OCI-LY3 (cell line): ENCODE measurements around the gene LZTFL1.

ENCODE experiments used
- H2AFZ ChIP-seq: fragments of 200-600, 300-600 bp; shearing (Covaris generic); 2 replicates; pipeline ENCODE4 v1.6.0; 2014; ENCODE audit warnings: antibody characterized with exemption, low read depth, low read length
- H3K27ac ChIP-seq: fragments of 200-600, 300-600 bp; sonication (generic); 2 replicates; pipeline ENCODE4 v1.5.1; 2014; ENCODE audit warnings: mild to moderate bottlenecking, low read length, moderate library complexity, mixed read lengths
- H3K27me3 ChIP-seq: fragments of 200-600, 300-600 bp; sonication (generic); 2 replicates; pipeline ENCODE4 v1.6.1; 2014; ENCODE audit warnings: low read depth, low read length, mixed read lengths
- H3K36me3 ChIP-seq: fragments of 200-600, 300-600 bp; sonication (generic); replicated peaks from 2 replicates; pipeline ENCODE3; 2014; ENCODE audit warnings: low read depth, low read length, mixed read lengths
- H3K4me1 ChIP-seq: fragments of 300-600, 200-600 bp; sonication (generic); 2 replicates; pipeline ENCODE4 v1.6.1; 2014; ENCODE audit warnings: low read length, mixed read lengths
- H3K4me2 ChIP-seq: fragments of 200-600, 300-600 bp; sonication (generic); 2 replicates; pipeline ENCODE4 v1.6.1; 2014; ENCODE audit warnings: low read length, mixed read lengths
- H3K4me3 ChIP-seq: fragments of 300-600, 200-600 bp; sonication (generic); 2 replicates; pipeline ENCODE4 v1.5.1; 2014; ENCODE audit warnings: antibody characterized with exemption, mild to moderate bottlenecking, low read length, moderate library complexity
- H3K79me2 ChIP-seq: fragments of 300-600, 200-600 bp; shearing (Covaris generic); 2 replicates; pipeline ENCODE4 v1.6.1; 2014; ENCODE audit warnings: mild to moderate bottlenecking, low read length, mixed read lengths
- H3K9ac ChIP-seq: fragments of 300-600, 200-600 bp; shearing (Covaris generic); 2 replicates; pipeline ENCODE4 v1.6.0; 2014; ENCODE audit warnings: mild to moderate bottlenecking, low read length, moderate library complexity
- H3K9me3 ChIP-seq: fragments of 200-600, 300-600 bp; shearing (Covaris generic); 2 replicates; pipeline ENCODE4 v1.6.1; 2014; ENCODE audit warnings: low read length, mixed read lengths; ENCODE audit not compliant: insufficient read depth
- H4K20me1 ChIP-seq: fragments of 200-600, 300-600 bp; sonication (generic); 2 replicates; pipeline ENCODE4 v1.6.1; 2016; ENCODE audit warnings: low read length, mixed read lengths; ENCODE audit not compliant: insufficient read depth
- EZH2phosphoT487 ChIP-seq: fragments of 200-600 bp; shearing (Covaris generic); IDR thresholded peaks from 2 replicates; pipeline ENCODE4 v1.6.1; 2018; ENCODE audit warnings: antibody characterized with exemption, mixed run types, low read depth
- TF ChIP-seq, protein P1 (sequence below): fragments of 200-600, 300-600 bp; sonication (generic); IDR thresholded peaks from 2 replicates; pipeline ENCODE4 v1.5.1; 2014; ENCODE audit warnings: antibody characterized with exemption, low read length, low read depth

LZTFL1 gene

DNA sequence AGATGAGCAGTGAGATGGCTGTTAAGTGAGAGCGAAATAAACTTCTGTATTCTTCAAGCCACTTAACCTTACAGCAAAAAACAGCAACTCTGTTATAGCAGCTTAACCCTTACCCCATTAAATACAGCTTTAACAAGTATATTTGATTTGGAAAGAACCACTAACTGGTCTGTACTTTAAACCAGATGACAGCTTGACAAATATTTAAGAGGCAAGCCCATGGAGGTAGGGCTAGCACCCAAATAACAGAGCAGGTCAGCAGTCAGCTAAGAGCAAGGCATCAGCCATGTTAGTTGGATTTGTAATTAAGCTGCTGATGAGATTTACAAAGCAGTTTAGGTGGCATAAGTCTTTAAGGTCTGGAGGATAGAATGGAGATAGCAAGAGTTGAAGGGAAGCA, 3.5 kb downstream of the LZTFL1 start:
- Histone ChIP-seq H3K36me3 (no peaks in the 10 kb centered on the region), H3K4me2 (no peak overlapping the region), H3K4me1 (peaks cover 12% of the 10 kb centered on the region), H2AFZ (no peak overlapping the region), H3K79me2 (no peaks in the 10 kb centered on the region), H3K9me3 (no peaks in the 10 kb centered on the region), H3K27ac (no peak overlapping the region), H4K20me1 (no peaks in the 10 kb centered on the region), H3K9ac (no peak overlapping the region), H3K4me3 (no peak overlapping the region), H3K27me3 (no peaks in the 10 kb centered on the region; the same call in 1 of the 2 replicates)
- TF ChIP-seq, protein P1, sequence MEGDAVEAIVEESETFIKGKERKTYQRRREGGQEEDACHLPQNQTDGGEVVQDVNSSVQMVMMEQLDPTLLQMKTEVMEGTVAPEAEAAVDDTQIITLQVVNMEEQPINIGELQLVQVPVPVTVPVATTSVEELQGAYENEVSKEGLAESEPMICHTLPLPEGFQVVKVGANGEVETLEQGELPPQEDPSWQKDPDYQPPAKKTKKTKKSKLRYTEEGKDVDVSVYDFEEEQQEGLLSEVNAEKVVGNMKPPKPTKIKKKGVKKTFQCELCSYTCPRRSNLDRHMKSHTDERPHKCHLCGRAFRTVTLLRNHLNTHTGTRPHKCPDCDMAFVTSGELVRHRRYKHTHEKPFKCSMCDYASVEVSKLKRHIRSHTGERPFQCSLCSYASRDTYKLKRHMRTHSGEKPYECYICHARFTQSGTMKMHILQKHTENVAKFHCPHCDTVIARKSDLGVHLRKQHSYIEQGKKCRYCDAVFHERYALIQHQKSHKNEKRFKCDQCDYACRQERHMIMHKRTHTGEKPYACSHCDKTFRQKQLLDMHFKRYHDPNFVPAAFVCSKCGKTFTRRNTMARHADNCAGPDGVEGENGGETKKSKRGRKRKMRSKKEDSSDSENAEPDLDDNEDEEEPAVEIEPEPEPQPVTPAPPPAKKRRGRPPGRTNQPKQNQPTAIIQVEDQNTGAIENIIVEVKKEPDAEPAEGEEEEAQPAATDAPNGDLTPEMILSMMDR, result no peak
- TF ChIP-seq EZH2phosphoT487, result no peak

DNA sequence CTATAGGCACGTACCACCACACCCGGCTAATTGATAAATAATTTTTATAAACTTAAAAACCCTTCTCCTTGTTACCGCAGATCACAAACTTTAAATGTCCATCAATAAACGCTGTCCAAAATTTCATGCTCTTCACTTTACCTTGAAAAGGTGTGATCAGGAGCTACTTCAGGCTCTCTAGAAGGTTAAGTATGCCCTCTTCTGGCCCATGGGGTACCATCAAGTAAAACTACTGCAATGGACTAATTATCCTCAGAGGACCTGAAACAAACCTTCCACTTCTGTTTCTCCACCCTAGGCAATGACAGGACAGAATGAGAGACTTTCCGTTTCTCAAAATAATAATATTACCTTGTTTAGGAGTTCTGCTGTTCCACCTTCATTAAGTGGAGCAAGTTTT, 9.2 kb downstream of the LZTFL1 start:
- Histone ChIP-seq H3K27ac (no peak overlapping the region), H3K4me3 (no peak overlapping the region), H3K79me2 (no peaks in the 10 kb centered on the region), H3K9me3 (no peaks in the 10 kb centered on the region), H3K9ac (no peak overlapping the region), H3K4me2 (no peak overlapping the region), H3K36me3 (no peaks in the 10 kb centered on the region), H2AFZ (no peak overlapping the region), H3K27me3 (no peaks in the 10 kb centered on the region), H3K4me1 (no peaks in the 10 kb centered on the region), H4K20me1 (no peaks in the 10 kb centered on the region)
- TF ChIP-seq, protein P1, result peak; percentile 49
- no peak for TF ChIP-seq EZH2phosphoT487

DNA sequence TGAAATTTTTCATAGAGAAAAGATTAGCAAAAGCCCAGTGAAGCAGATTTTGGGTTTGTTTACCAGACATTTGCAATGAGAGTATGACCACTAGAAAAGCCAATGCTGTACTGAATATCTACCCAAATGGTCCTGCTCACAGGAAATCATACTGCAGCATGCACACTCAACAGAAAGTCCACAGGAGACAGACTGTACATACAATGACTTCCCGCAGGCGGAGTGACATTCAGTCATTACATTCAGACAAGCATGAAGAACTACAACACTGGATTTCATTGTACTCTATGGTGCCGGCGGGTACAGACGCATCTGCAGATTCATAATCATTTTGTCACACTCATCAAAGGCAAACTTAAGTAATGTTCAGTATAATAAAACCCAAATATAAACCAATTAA, 11.8 kb downstream of the LZTFL1 start:
- Histone ChIP-seq H3K4me3 (no peak overlapping the region), H3K79me2 (no peaks in the 10 kb centered on the region), H4K20me1 (no peaks in the 10 kb centered on the region), H3K9me3 (no peaks in the 10 kb centered on the region), H3K36me3 (no peaks in the 10 kb centered on the region), H3K27ac (no peak overlapping the region), H3K9ac (no peak overlapping the region), H2AFZ (no peak overlapping the region), H3K4me1 (no peaks in the 10 kb centered on the region), H3K4me2 (no peak overlapping the region), H3K27me3 (no peaks in the 10 kb centered on the region)
- TF ChIP-seq EZH2phosphoT487, result no peak
- TF ChIP-seq, protein P1, result no peak

DNA sequence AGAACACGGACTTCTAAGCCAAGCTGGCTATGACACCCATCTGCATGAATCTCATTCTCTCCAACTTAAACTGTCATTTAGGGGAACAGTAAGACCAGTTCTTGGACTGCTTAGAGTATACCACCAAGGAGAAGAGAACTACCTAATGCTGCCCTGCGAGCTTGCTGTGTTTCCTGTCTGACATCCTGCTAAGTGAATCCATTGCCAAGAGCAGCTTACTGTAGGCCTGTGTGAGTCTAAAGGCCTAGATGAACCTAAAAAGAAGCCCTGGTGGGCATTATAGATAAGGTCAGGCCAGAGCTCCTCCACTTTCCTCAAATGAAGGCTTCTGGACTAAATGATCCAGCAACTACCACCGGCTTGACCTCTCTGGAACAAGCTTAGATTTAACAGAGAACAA, 15.0 kb downstream of the LZTFL1 start:
- H4K20me1 ChIP-seq, result no peaks in the 10 kb centered on the region
- H3K4me3 ChIP-seq, result no peak overlapping the region
- no peak overlapping the region for H3K9ac ChIP-seq
- H3K27me3 ChIP-seq, result no peaks in the 10 kb centered on the region
- no peaks in the 10 kb centered on the region for H3K9me3 ChIP-seq
- no peaks in the 10 kb centered on the region for H3K4me1 ChIP-seq
- H3K36me3 ChIP-seq, result no peaks in the 10 kb centered on the region
- no peak overlapping the region for H3K27ac ChIP-seq
- H2AFZ ChIP-seq, result no peak overlapping the region
- TF ChIP-seq EZH2phosphoT487, result no peak
- TF ChIP-seq, protein P1, result no peak
- no peaks in the 10 kb centered on the region for H3K79me2 ChIP-seq
- no peak overlapping the region for H3K4me2 ChIP-seq
